Osteocyte (in vitro differentiated cells): ENCODE measurements around the gene CTNS. TPM values are rescaled to one million over a fixed set of nuclear protein-coding genes. Genes with fewer than 3 reads are reported as not detected.
A peak's percentile ranks its signal among the peaks of the same experiment; 100 is the strongest.

Source experiments
- DNase-seq: peaks from one replicate; pipeline ENCODE4 v3.0.0; 2021; ENCODE audit warnings: mixed read lengths; ENCODE audit not compliant: unreplicated experiment; ENCODE audit errors: extremely low spot score
- H3K27ac Mint-ChIP-seq: one replicate; pipeline ENCODE4 v1.8.0; 2021; ENCODE audit warnings: mild to moderate bottlenecking, mixed read lengths; ENCODE audit not compliant: unreplicated experiment
- H3K27me3 Mint-ChIP-seq: one replicate; pipeline ENCODE4 v1.8.0; 2021; ENCODE audit warnings: mixed read lengths; ENCODE audit not compliant: unreplicated experiment
- H3K36me3 Mint-ChIP-seq: one replicate; pipeline ENCODE4 v1.8.0; 2021; ENCODE audit warnings: mixed read lengths; ENCODE audit not compliant: unreplicated experiment
- H3K4me1 Mint-ChIP-seq: one replicate; pipeline ENCODE4 v1.8.0; 2021; ENCODE audit warnings: mixed read lengths; ENCODE audit not compliant: unreplicated experiment
- H3K4me3 Mint-ChIP-seq: one replicate; pipeline ENCODE4 v1.8.0; 2021; ENCODE audit warnings: mild to moderate bottlenecking, moderate library complexity, mixed read lengths; ENCODE audit not compliant: unreplicated experiment
- H3K9me3 Mint-ChIP-seq: one replicate; pipeline ENCODE4 v1.8.0; 2021; ENCODE audit warnings: mixed read lengths; ENCODE audit not compliant: unreplicated experiment
- total RNA-seq: library from RNA; stranded (reverse); gene quantifications from 2 replicates; pipeline ENCODE4 v1.2.1, GENCODE V29; 2021
- TF ChIP-seq, protein P1 (sequence below): fragments of 200-600 bp; sonication (generic); IDR thresholded peaks from 2 replicates; pipeline ENCODE4 v1.5.0; 2021; ENCODE audit warnings: antibody characterized with exemption, mild to moderate bottlenecking, moderate library complexity

CTNS gene
- total RNA-seq, 1 donor from 2014 or later = 23.8 TPM

- Mint-ChIP-seq H3K36me3 (no peaks in the 10 kb centered on the region), H3K27ac (peak overlapping the region; percentile 65), H3K4me1 (peaks cover 29% of the 10 kb centered on the region)
Observed at GRCh38 chr17:3636908-3637373, 381 bp downstream of the CTNS start.

DNA sequence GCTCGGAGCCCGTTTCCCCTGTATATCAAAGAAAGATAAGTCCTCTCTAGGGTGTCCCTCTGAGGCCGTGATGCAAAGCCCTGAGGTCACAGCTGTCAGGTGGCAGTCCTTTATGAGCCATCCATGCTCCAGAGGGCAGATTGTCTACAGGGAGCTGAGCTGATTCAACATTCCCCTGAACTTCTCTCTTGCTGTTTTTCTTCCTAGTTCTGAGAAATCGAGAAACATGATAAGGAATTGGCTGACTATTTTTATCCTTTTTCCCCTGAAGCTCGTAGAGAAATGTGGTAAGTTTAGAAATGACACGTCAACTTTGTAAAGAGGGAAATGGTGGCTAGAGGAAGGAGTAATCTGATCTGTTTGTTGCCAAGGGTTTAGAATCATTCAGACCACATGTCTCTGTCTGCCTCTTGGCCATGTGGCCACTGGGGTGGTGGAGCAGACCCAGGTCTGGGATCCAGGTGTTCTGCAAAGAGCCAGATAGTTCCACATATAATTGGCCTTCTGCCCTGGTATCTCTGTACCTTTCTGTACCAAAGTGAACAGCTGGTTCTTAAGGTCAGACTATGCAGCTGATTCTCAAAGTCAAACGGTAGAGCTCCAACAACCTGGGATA, 3.5 kb downstream of the CTNS start:
- DNase-seq = no peak
- H3K4me3 Mint-ChIP-seq = no peak overlapping the region

More at GRCh38 chr17:3636908-3637373, 381 bp downstream of the CTNS start:
- peak overlapping the region; percentile 96 for H3K4me3 Mint-ChIP-seq
- no peak for DNase-seq
- H3K9me3 Mint-ChIP-seq = no peaks in the 10 kb centered on the region
- TF ChIP-seq, protein P1, sequence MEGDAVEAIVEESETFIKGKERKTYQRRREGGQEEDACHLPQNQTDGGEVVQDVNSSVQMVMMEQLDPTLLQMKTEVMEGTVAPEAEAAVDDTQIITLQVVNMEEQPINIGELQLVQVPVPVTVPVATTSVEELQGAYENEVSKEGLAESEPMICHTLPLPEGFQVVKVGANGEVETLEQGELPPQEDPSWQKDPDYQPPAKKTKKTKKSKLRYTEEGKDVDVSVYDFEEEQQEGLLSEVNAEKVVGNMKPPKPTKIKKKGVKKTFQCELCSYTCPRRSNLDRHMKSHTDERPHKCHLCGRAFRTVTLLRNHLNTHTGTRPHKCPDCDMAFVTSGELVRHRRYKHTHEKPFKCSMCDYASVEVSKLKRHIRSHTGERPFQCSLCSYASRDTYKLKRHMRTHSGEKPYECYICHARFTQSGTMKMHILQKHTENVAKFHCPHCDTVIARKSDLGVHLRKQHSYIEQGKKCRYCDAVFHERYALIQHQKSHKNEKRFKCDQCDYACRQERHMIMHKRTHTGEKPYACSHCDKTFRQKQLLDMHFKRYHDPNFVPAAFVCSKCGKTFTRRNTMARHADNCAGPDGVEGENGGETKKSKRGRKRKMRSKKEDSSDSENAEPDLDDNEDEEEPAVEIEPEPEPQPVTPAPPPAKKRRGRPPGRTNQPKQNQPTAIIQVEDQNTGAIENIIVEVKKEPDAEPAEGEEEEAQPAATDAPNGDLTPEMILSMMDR = no peak
- H3K27me3 Mint-ChIP-seq = no peaks in the 10 kb centered on the region

DNA sequence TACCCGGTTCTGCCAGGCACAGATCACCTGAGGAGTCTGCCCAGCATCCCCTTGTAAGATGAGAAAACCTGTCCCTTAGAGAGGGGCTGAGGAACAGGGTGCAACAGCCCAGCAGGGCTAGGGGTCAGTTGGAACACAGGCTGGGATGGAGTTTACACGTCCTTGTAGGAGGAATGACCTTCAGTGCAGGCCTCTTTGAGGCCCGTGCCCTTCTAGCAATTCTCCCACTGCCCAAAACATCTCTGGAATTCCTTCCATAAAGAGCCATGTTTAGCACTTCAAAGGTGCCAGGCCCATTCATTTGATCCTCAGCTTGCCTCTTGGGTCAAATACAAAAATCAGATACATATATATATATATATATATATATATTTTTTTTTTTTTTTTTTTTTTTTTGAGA, 4.5 kb downstream of the CTNS start:
- no peaks in the 10 kb centered on the region for H3K27me3 Mint-ChIP-seq
- H3K4me1 Mint-ChIP-seq = peaks cover 18% of the 10 kb centered on the region
- no peak overlapping the region for H3K4me3 Mint-ChIP-seq
- DNase-seq = no peak
- TF ChIP-seq, protein P1 = no peak
- no peak overlapping the region for H3K27ac Mint-ChIP-seq
- H3K9me3 Mint-ChIP-seq = no peaks in the 10 kb centered on the region
- H3K36me3 Mint-ChIP-seq = peaks cover 3% of the 10 kb centered on the region

More for the DNA sequence above, 3.5 kb downstream of the CTNS start:
- Mint-ChIP-seq H3K4me1 (peaks cover 21% of the 10 kb centered on the region), H3K27me3 (no peaks in the 10 kb centered on the region), H3K9me3 (no peaks in the 10 kb centered on the region), H3K36me3 (peaks cover 3% of the 10 kb centered on the region), H3K27ac (peak overlapping the region; percentile 64)
- TF ChIP-seq, protein P1 = no peak

- Mint-ChIP-seq H3K27me3 (no peaks in the 10 kb centered on the region), H3K36me3 (peaks cover 3% of the 10 kb centered on the region), H3K9me3 (no peaks in the 10 kb centered on the region), H3K27ac (no peak overlapping the region), H3K4me1 (peaks cover 18% of the 10 kb centered on the region), H3K4me3 (no peak overlapping the region)
- no peak for DNase-seq
- TF ChIP-seq, protein P1 = no peak
Observed at GRCh38 chr17:3641717-3642486, 5.3 kb downstream of the CTNS start.

GRCh38 chr17:3643889-3644349, 7.4 kb downstream of the CTNS start:
- no peak for DNase-seq
- H3K4me1 Mint-ChIP-seq = peaks cover 7% of the 10 kb centered on the region
- H3K9me3 Mint-ChIP-seq = no peaks in the 10 kb centered on the region
- TF ChIP-seq, protein P1 = no peak
- H3K27ac Mint-ChIP-seq = no peak overlapping the region
- H3K4me3 Mint-ChIP-seq = no peak overlapping the region
- peaks cover 13% of the 10 kb centered on the region for H3K36me3 Mint-ChIP-seq
- no peaks in the 10 kb centered on the region for H3K27me3 Mint-ChIP-seq
